ENCODE measurements around the gene EYA2.

DNA sequence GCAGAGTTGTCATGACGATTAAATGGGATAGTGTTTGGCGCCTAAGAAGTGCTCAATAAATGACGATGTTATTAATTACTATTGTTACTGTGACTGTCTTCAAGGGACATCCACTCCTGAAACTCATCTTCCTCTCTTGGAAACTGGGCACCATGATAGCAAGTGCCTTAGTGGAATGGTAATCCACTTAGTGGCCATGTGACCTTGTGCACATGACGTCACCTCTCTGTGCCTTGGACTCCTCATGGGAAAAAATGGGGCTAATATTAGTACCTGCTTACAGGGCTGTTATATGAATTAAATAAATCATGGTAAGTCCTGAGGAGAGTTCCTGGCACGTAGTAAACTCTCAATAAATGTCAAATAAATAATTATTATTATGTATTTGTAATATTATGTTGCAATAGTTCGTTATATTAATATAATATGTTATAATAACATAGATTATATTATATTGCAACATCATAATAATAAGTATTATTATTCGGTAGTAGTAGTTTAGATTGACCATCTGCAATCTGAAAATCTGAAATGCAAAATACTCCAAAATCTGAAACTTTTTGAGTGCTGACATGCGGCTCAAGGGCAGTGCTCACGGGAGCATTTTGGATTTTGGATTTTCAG, 40.9 kb downstream of the EYA2 start:
- no peak for TF ChIP-seq POLR2A (IDR thresholded peaks at IDR 0.05)
- TF ChIP-seq, protein P1, sequence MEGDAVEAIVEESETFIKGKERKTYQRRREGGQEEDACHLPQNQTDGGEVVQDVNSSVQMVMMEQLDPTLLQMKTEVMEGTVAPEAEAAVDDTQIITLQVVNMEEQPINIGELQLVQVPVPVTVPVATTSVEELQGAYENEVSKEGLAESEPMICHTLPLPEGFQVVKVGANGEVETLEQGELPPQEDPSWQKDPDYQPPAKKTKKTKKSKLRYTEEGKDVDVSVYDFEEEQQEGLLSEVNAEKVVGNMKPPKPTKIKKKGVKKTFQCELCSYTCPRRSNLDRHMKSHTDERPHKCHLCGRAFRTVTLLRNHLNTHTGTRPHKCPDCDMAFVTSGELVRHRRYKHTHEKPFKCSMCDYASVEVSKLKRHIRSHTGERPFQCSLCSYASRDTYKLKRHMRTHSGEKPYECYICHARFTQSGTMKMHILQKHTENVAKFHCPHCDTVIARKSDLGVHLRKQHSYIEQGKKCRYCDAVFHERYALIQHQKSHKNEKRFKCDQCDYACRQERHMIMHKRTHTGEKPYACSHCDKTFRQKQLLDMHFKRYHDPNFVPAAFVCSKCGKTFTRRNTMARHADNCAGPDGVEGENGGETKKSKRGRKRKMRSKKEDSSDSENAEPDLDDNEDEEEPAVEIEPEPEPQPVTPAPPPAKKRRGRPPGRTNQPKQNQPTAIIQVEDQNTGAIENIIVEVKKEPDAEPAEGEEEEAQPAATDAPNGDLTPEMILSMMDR (IDR thresholded peaks at IDR 0.05 in 4 of 5, conservative IDR thresholded peaks at IDR 0.05 in 1 of 5), result no peak
